ENCODE data around the gene SLC6A18.

SLC6A18 gene

DNA sequence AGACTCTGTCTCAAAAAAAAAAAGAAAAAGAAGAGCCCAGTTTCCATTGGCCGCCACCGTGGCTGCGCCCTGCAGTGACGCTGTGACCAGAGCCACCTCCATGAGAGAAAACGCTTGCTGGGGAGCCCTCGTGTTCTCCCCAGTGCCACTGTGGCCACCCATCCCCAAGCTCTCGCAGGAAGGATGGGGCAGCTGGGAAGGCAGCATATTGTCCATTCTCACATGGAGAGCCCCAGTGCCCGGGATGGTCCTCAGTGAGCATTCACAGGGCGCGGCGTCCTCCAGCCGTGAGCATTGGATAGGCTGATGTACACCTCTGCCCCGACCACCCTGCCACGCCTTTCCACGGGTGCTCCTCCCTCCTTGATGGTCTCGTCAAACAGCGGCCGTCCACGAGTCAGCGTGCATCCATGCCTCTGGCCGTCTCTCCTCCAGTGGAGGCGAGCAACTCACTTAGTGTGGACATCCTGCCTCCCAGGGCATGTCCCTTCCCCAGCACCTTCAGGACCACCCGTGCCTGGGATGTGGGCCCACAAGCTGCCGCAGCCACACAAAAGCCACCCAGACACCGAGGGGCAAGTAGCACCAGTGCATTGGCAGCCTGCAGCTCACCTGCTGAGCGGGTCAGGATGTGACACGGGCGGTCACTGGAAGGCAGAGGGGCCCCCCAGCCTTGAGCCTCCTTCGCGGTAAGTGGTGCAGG lies 47.2 kb upstream of the SLC6A18 start:
- Histone ChIP-seq H3K79me2 (ENCODE audit: insufficient read depth, low read length) (no peaks in the 10 kb centered on the region), H4K20me1 (ENCODE audit: low read depth, low read length) (no peaks in the 10 kb centered on the region), H3F3A (ENCODE audit: insufficient read depth) (no peaks in the 10 kb centered on the region), H2AFZ (ENCODE audit: low read depth, low read length, severe bottlenecking) (no peak overlapping the region), H3K9ac (ENCODE audit: low read length) (no peak overlapping the region), H3K27me3 (ENCODE audit: low read length) (no peaks in the 10 kb centered on the region), H3K27ac (ENCODE audit: low read depth, low read length) (no peak overlapping the region), H3K4me2 (ENCODE audit: low read depth, low read length, poor library complexity, severe bottlenecking) (no peak overlapping the region), H3K4me3 (ENCODE audit: insufficient read depth, low read length, poor library complexity, severe bottlenecking) (no peak overlapping the region), H3K9me3 (ENCODE audit: insufficient read depth, low read length) (no peaks in the 10 kb centered on the region), H3K9me2 (replicated peaks; ENCODE audit: insufficient read depth, low read length) (no peaks in the 10 kb centered on the region), H3K36me3 (ENCODE audit: low read length) (no peaks in the 10 kb centered on the region)
- TF ChIP-seq, protein P1, sequence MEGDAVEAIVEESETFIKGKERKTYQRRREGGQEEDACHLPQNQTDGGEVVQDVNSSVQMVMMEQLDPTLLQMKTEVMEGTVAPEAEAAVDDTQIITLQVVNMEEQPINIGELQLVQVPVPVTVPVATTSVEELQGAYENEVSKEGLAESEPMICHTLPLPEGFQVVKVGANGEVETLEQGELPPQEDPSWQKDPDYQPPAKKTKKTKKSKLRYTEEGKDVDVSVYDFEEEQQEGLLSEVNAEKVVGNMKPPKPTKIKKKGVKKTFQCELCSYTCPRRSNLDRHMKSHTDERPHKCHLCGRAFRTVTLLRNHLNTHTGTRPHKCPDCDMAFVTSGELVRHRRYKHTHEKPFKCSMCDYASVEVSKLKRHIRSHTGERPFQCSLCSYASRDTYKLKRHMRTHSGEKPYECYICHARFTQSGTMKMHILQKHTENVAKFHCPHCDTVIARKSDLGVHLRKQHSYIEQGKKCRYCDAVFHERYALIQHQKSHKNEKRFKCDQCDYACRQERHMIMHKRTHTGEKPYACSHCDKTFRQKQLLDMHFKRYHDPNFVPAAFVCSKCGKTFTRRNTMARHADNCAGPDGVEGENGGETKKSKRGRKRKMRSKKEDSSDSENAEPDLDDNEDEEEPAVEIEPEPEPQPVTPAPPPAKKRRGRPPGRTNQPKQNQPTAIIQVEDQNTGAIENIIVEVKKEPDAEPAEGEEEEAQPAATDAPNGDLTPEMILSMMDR (IDR thresholded peaks at IDR 0.05; ENCODE audit: insufficient read depth, low read length, poor library complexity, severe bottlenecking): no peak
- TF ChIP-seq EZH2phosphoT487 (conservative IDR thresholded peaks at IDR 0.05; ENCODE audit: low read length): no peak

GRCh38 chr5:1178529-1179382 lies 46.4 kb upstream of the SLC6A18 start:
- Histone ChIP-seq H3K79me2 (ENCODE audit: insufficient read depth, low read length) (no peaks in the 10 kb centered on the region), H3K4me2 (ENCODE audit: low read depth, low read length, poor library complexity, severe bottlenecking) (no peak overlapping the region), H4K20me1 (ENCODE audit: low read depth, low read length) (no peaks in the 10 kb centered on the region), H3K4me3 (ENCODE audit: insufficient read depth, low read length, poor library complexity, severe bottlenecking) (no peak overlapping the region), H3K27me3 (ENCODE audit: low read length) (no peaks in the 10 kb centered on the region), H3K9ac (ENCODE audit: low read length) (no peak overlapping the region), H3F3A (ENCODE audit: insufficient read depth) (no peaks in the 10 kb centered on the region), H3K36me3 (ENCODE audit: low read length) (no peaks in the 10 kb centered on the region), H2AFZ (ENCODE audit: low read depth, low read length, severe bottlenecking) (no peak overlapping the region), H3K9me2 (replicated peaks; ENCODE audit: insufficient read depth, low read length) (no peaks in the 10 kb centered on the region), H3K27ac (ENCODE audit: low read depth, low read length) (no peak overlapping the region), H3K9me3 (ENCODE audit: insufficient read depth, low read length) (no peaks in the 10 kb centered on the region)
- no peak for TF ChIP-seq EZH2phosphoT487 (conservative IDR thresholded peaks at IDR 0.05; ENCODE audit: low read length)
- TF ChIP-seq, protein P1 (IDR thresholded peaks at IDR 0.05; ENCODE audit: insufficient read depth, low read length, poor library complexity, severe bottlenecking): no peak

GRCh38 chr5:1179383-1179715 lies 45.8 kb upstream of the SLC6A18 start:
- no peak for TF ChIP-seq EZH2phosphoT487 (conservative IDR thresholded peaks at IDR 0.05; ENCODE audit: low read length)
- TF ChIP-seq, protein P1 (IDR thresholded peaks at IDR 0.05; ENCODE audit: insufficient read depth, low read length, poor library complexity, severe bottlenecking): no peak
- Histone ChIP-seq H3K4me2 (ENCODE audit: low read depth, low read length, poor library complexity, severe bottlenecking) (no peak overlapping the region), H4K20me1 (ENCODE audit: low read depth, low read length) (no peaks in the 10 kb centered on the region), H3K27me3 (ENCODE audit: low read length) (no peaks in the 10 kb centered on the region), H3K27ac (ENCODE audit: low read depth, low read length) (no peak overlapping the region), H3K36me3 (ENCODE audit: low read length) (no peaks in the 10 kb centered on the region), H3K79me2 (ENCODE audit: insufficient read depth, low read length) (no peaks in the 10 kb centered on the region), H2AFZ (ENCODE audit: low read depth, low read length, severe bottlenecking) (no peak overlapping the region), H3K9ac (ENCODE audit: low read length) (no peak overlapping the region), H3K4me3 (ENCODE audit: insufficient read depth, low read length, poor library complexity, severe bottlenecking) (no peak overlapping the region), H3K9me2 (replicated peaks; ENCODE audit: insufficient read depth, low read length) (no peaks in the 10 kb centered on the region), H3F3A (ENCODE audit: insufficient read depth) (no peaks in the 10 kb centered on the region), H3K9me3 (ENCODE audit: insufficient read depth, low read length) (no peaks in the 10 kb centered on the region)

All from SU-DHL-6 (cell line).